Hepatocyte (in vitro differentiated cells): ENCODE data around the gene ABCC3. TPM values are rescaled to one million over a fixed set of nuclear protein-coding genes. Genes with fewer than 3 reads are reported as not detected.

Source experiments
- DNase-seq: peaks from one replicate; pipeline ENCODE4 v3.0.0-alpha.2; 2016; ENCODE audit warnings: low spot score
- H2AFZ ChIP-seq: fragments of 200-600 bp; sonication (generic); 2 replicates; pipeline ENCODE4 v1.6.0; 2016; ENCODE audit warnings: antibody characterized with exemption, mild to moderate bottlenecking
- H3K27ac ChIP-seq: fragments of 200-600 bp; sonication (generic); 2 replicates; pipeline ENCODE4 v1.5.1; 2016; ENCODE audit warnings: mild to moderate bottlenecking
- H3K27me3 ChIP-seq: fragments of 200-600 bp; sonication (generic); 2 replicates; pipeline ENCODE4 v1.6.1; 2016
- H3K36me3 ChIP-seq: fragments of 200-600 bp; sonication (generic); replicated peaks from 2 replicates; pipeline ENCODE4 v1.5.1; 2016; ENCODE audit warnings: low read depth; ENCODE audit not compliant: insufficient read depth
- H3K4me1 ChIP-seq: fragments of 200-600 bp; sonication (generic); 2 replicates; pipeline ENCODE4 v1.5.1; 2016; ENCODE audit warnings: mild to moderate bottlenecking, moderate library complexity; ENCODE audit not compliant: insufficient read depth
- H3K4me2 ChIP-seq: fragments of 200-600 bp; sonication (generic); 2 replicates; pipeline ENCODE4 v1.6.0; 2016
- H3K4me3 ChIP-seq: fragments of 200-600 bp; sonication (generic); 2 replicates; pipeline ENCODE4 v1.5.1; 2016; ENCODE audit warnings: mild to moderate bottlenecking
- H3K79me2 ChIP-seq: fragments of 200-600 bp; sonication (generic); 2 replicates; pipeline ENCODE4 v1.6.0; 2017; ENCODE audit warnings: mild to moderate bottlenecking
- H3K9me2 ChIP-seq: fragments of 200-600 bp; sonication (generic); replicated peaks from 2 replicates; pipeline ENCODE4 v1.6.0; 2017; ENCODE audit warnings: mild to moderate bottlenecking; ENCODE audit not compliant: insufficient read depth
- H3K9me3 ChIP-seq: fragments of 200-600 bp; sonication (generic); 2 replicates; pipeline ENCODE4 v1.5.1; 2016; ENCODE audit warnings: low read depth, mild to moderate bottlenecking
- H4K20me1 ChIP-seq: fragments of 200-600 bp; sonication (generic); 2 replicates; pipeline ENCODE4 v1.6.0; 2016; ENCODE audit warnings: mild to moderate bottlenecking; ENCODE audit not compliant: insufficient read depth, poor library complexity, severe bottlenecking
- CTCF ChIP-seq: fragments of 200-600 bp; sonication (generic); IDR thresholded peaks from 2 replicates; pipeline ENCODE4 v1.5.1; 2016; ENCODE audit warnings: antibody characterized with exemption, mild to moderate bottlenecking; ENCODE audit not compliant: poor library complexity
- EZH2 ChIP-seq: fragments of 200-600 bp; sonication (generic); IDR thresholded peaks from 2 replicates; pipeline ENCODE4 v1.6.1; 2016; ENCODE audit warnings: antibody characterized with exemption, mild to moderate bottlenecking, borderline replicate concordance
- EZH2phosphoT487 ChIP-seq: fragments of 200-600 bp; sonication (generic); IDR thresholded peaks from one replicate; pipeline ENCODE4 v1.6.1; 2018; ENCODE audit warnings: antibody characterized with exemption, mild to moderate bottlenecking, low read depth, moderate library complexity; ENCODE audit not compliant: unreplicated experiment, severe bottlenecking
- WGBS: methylation state at CpG from one replicate; pipeline ENCODE4 v1.1.6; 2016; ENCODE audit warnings: low lambda C conversion rate; ENCODE audit errors: missing lambda C conversion rate; 5-methylcytosine and 5-hydroxymethylcytosine counted together
- polyA plus RNA-seq: library from polyadenylated mRNA; unstranded; fragments of >200 nt; fragmentation: Nextera tagmentation; extraction: Ambion mirVana; gene quantifications from 2 replicates; pipeline ENCODE4 v1.2.1, GENCODE V29; 2016
- total RNA-seq: library from RNA; depleted of rRNA; stranded (reverse); fragments of >200 nt; gene quantifications from 2 replicates; pipeline ENCODE4 v1.2.3, GENCODE V29; 2014

The ABCC3 gene
- total and polyA plus RNA-seq, 2 experiments from 2014 or later = 16.9 to 18.1 TPM

DNA sequence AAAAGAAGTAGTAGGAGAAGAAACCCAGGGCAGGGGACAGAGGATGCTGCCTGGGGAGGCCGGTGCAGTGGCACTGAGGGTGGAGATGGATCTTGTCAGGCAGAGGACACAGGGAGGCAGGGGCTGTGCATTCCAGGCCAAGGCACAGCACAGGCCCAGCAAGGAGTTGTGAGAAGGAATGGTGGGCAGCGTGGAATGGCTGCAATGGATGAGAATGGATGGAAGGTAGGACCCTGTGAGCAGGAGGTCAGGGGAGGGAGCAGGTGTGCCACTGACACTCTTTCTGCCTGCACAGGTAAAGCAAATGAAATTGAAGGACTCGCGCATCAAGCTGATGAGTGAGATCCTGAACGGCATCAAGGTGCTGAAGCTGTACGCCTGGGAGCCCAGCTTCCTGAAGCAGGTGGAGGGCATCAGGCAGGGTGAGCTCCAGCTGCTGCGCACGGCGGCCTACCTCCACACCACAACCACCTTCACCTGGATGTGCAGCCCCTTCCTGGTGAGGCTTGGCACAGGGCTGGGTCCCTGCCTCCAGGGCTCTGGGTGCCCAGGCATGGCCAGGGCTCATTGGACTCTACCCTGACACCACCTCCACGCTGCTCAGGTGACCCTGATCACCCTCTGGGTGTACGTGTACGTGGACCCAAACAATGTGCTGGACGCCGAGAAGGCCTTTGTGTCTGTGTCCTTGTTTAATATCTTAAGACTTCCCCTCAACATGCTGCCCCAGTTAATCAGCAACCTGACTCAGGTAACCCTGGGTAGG is 32.8 kb downstream of the ABCC3 start:
- Histone ChIP-seq H4K20me1 (no peaks in the 10 kb centered on the region), H3K27ac (no peak overlapping the region), H3K36me3 (no peaks in the 10 kb centered on the region), H3K9me2 (no peaks in the 10 kb centered on the region), H2AFZ (no peak overlapping the region), H3K9me3 (no peaks in the 10 kb centered on the region), H3K4me1 (peaks cover 7% of the 10 kb centered on the region), H3K4me2 (no peak overlapping the region), H3K79me2 (no peaks in the 10 kb centered on the region), H3K27me3 (no peaks in the 10 kb centered on the region), H3K4me3 (no peak overlapping the region)
- 86% methylated on average over 14 of the region's 14 CpGs for WGBS
- TF ChIP-seq EZH2phosphoT487 = no peak
- no peak for TF ChIP-seq CTCF
- no peak for TF ChIP-seq EZH2
- no peak for DNase-seq

DNA sequence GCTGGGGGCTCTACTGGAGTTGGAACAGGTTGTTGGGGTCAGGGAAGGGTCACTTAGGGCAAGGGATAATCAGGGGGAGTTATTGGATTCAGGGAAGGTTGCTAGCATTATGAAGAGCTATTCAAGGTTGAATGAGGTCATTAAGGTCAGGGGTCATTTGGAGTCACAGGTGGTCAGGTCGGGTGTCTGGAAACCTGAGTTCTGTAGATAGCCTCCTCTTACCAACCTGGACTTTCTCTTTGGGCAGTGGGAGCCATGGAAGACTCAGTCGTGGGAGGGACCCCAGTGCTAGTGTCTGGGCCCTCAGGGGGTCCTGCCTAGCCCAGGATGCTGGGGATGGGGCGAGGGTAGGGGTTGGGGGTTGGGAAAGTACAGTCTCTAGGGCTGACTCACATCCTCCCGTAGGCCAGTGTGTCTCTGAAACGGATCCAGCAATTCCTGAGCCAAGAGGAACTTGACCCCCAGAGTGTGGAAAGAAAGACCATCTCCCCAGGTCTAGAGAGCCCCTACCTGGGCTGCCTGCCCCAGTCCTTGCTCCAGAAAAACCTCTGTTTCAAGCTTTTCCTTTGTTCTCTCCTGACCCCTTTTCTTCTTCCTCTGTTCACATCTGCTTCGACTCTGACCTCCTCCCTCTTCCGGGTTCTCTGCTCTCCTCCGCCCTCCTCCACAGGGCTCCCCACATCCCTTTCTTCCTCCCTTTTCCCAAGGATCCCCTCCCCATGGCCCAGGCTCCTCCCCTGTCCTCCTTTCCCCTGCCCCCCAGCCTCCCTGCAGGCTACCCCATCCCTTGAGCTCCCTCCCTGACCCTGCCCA is 33.5 kb downstream of the ABCC3 start:
- no peak overlapping the region for H3K4me2 ChIP-seq
- H3K36me3 ChIP-seq = no peaks in the 10 kb centered on the region
- H2AFZ ChIP-seq = no peak overlapping the region
- 53% methylated on average over 5 of the region's 8 CpGs for WGBS
- H3K27me3 ChIP-seq = no peaks in the 10 kb centered on the region
- no peaks in the 10 kb centered on the region for H3K9me2 ChIP-seq
- H3K27ac ChIP-seq = no peak overlapping the region
- no peak for DNase-seq
- no peaks in the 10 kb centered on the region for H4K20me1 ChIP-seq
- H3K4me1 ChIP-seq = peaks cover 7% of the 10 kb centered on the region
- TF ChIP-seq EZH2 = no peak
- no peak for TF ChIP-seq CTCF
- no peak for TF ChIP-seq EZH2phosphoT487
- no peaks in the 10 kb centered on the region for H3K79me2 ChIP-seq
- H3K9me3 ChIP-seq = no peaks in the 10 kb centered on the region
- H3K4me3 ChIP-seq = no peak overlapping the region

DNA sequence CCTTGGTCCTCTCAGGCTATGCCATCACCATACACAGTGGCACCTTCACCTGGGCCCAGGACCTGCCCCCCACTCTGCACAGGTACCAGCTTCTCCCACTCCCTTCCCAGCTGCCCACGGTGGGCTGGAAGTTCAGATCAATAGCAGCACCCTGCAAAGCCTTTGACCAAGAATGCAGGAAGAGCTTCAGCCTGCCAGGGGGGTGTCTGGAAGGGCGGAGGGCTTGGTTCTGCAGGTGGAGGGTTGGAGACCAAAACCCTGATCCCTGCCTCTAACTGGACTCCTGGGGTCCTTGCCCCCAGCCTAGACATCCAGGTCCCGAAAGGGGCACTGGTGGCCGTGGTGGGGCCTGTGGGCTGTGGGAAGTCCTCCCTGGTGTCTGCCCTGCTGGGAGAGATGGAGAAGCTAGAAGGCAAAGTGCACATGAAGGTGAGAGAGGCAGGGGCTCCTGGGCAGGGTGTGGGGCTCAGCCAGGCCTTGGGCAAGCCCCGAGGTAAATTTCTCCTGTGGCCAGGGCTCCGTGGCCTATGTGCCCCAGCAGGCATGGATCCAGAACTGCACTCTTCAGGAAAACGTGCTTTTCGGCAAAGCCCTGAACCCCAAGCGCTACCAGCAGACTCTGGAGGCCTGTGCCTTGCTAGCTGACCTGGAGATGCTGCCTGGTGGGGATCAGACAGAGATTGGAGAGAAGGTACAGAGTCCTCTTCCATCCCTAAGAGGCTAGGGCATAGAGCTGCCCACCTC is 34.3 kb downstream of the ABCC3 start:
- no peaks in the 10 kb centered on the region for H3K36me3 ChIP-seq
- no peaks in the 10 kb centered on the region for H3K9me3 ChIP-seq
- DNase-seq = no peak
- H3K4me3 ChIP-seq = no peak overlapping the region
- no peak overlapping the region for H3K4me2 ChIP-seq
- TF ChIP-seq CTCF (no peak), EZH2 (no peak), EZH2phosphoT487 (no peak)
- H3K9me2 ChIP-seq = no peaks in the 10 kb centered on the region
- H3K4me1 ChIP-seq = peaks cover 7% of the 10 kb centered on the region
- H4K20me1 ChIP-seq = no peaks in the 10 kb centered on the region
- WGBS = 93% methylated on average over 9 of the region's 9 CpGs
- no peaks in the 10 kb centered on the region for H3K79me2 ChIP-seq
- no peak overlapping the region for H2AFZ ChIP-seq
- no peak overlapping the region for H3K27ac ChIP-seq
- no peaks in the 10 kb centered on the region for H3K27me3 ChIP-seq
